DND-41 (cell line): Measurements from ENCODE around the gene VCAN.

Experiments
- ATAC-seq: fragments of 200-7000 bp; cut with Tn5 transposase; 3 replicates; pipeline ENCODE4 v1.9.1; 2021; ENCODE audit warnings: low read depth; ENCODE audit not compliant: insufficient read depth
- DNase-seq: peaks from one replicate; pipeline ENCODE4 v3.0.0-alpha.2; 2020
- H2AFZ ChIP-seq: 2 replicates; pipeline ENCODE4 v1.6.0; 2012; ENCODE audit warnings: low read depth, low read length
- H3K27ac ChIP-seq: 2 replicates; pipeline ENCODE4 v1.5.1; 2012; ENCODE audit warnings: low read length, inconsistent platforms
- H3K27me3 ChIP-seq: fragments of 200-600 bp; sonication (generic); 2 replicates; pipeline ENCODE4 v1.6.0; 2012; ENCODE audit warnings: low read length, mild to moderate bottlenecking, inconsistent platforms; ENCODE audit not compliant: insufficient read depth, poor library complexity
- H3K36me3 ChIP-seq: 2 replicates; pipeline ENCODE4 v1.5.1; 2012; ENCODE audit warnings: low read length, inconsistent platforms; ENCODE audit not compliant: insufficient read depth
- H3K4me1 ChIP-seq: 2 replicates; pipeline ENCODE4 v1.5.1; 2012; ENCODE audit warnings: mild to moderate bottlenecking, low read length; ENCODE audit not compliant: insufficient read depth
- H3K4me2 ChIP-seq: 2 replicates; pipeline ENCODE4 v1.6.0; 2012; ENCODE audit warnings: mild to moderate bottlenecking, moderate library complexity, low read length, inconsistent platforms; ENCODE audit not compliant: insufficient read depth
- H3K4me3 ChIP-seq, 2 experiments: fragments of 200-600 bp in 1 of 2; shearing (Covaris generic) in 1 of 2; 2 replicates each; pipeline ENCODE4 v1.5.1; 2012 to 2016; ENCODE audit warnings: inconsistent platforms in 2 of 2, low read length in 2 of 2, mild to moderate bottlenecking in 2 of 2, low read depth in 1 of 2, moderate library complexity in 1 of 2
- H3K79me2 ChIP-seq: 2 replicates; pipeline ENCODE4 v1.6.0; 2012; ENCODE audit warnings: low read length, inconsistent platforms; ENCODE audit not compliant: insufficient read depth
- H3K9ac ChIP-seq: 2 replicates; pipeline ENCODE4 v1.6.0; 2012; ENCODE audit warnings: low read depth, mild to moderate bottlenecking, inconsistent platforms, low read length, moderate library complexity
- H3K9me3 ChIP-seq: 2 replicates; pipeline ENCODE4 v1.5.1; 2012; ENCODE audit warnings: low read length, moderate library complexity, mild to moderate bottlenecking, inconsistent platforms; ENCODE audit not compliant: insufficient read depth, severe bottlenecking
- H4K20me1 ChIP-seq: 2 replicates; pipeline ENCODE4 v1.6.0; 2012; ENCODE audit warnings: low read length; ENCODE audit not compliant: insufficient read depth
- CTCF ChIP-seq: IDR thresholded peaks from 2 replicates; pipeline ENCODE4 v1.5.1; 2012; ENCODE audit warnings: borderline replicate concordance, low read length, moderate library complexity, mild to moderate bottlenecking; ENCODE audit not compliant: poor library complexity, severe bottlenecking; ENCODE audit errors: extremely low read depth
- EZH2 ChIP-seq: IDR thresholded peaks from 3 replicates; pipeline ENCODE4 v1.6.1; 2012; ENCODE audit warnings: borderline replicate concordance, low read depth, mild to moderate bottlenecking, moderate library complexity, low read length, inconsistent platforms; ENCODE audit not compliant: severe bottlenecking

Gene VCAN

GRCh38 chr5:83446253-83446947, 25.1 kb upstream of the VCAN start:
- ATAC-seq, result no peak
- no peaks in the 10 kb centered on the region for H3K4me1 ChIP-seq
- no peak overlapping the region for H3K4me2 ChIP-seq
- no peaks in the 10 kb centered on the region for H3K36me3 ChIP-seq
- H3K79me2 ChIP-seq, result no peaks in the 10 kb centered on the region
- no peaks in the 10 kb centered on the region for H3K27me3 ChIP-seq
- H3K9ac ChIP-seq, result no peak overlapping the region
- no peaks in the 10 kb centered on the region for H3K9me3 ChIP-seq
- no peak overlapping the region for H3K27ac ChIP-seq
- H4K20me1 ChIP-seq, result no peaks in the 10 kb centered on the region
- TF ChIP-seq CTCF (no peak), EZH2 (no peak)
- no peak for DNase-seq
- H2AFZ ChIP-seq, result no peak overlapping the region
- H3K4me3 ChIP-seq, result no peak overlapping the region

- TF ChIP-seq EZH2, result no peak
- TF ChIP-seq CTCF, result no peak
- Histone ChIP-seq H3K27ac (no peak overlapping the region), H3K4me2 (no peak overlapping the region), H4K20me1 (no peaks in the 10 kb centered on the region), H3K9ac (no peak overlapping the region), H3K4me1 (no peaks in the 10 kb centered on the region), H2AFZ (no peak overlapping the region), H3K27me3 (no peaks in the 10 kb centered on the region), H3K4me3 (no peak overlapping the region), H3K79me2 (no peaks in the 10 kb centered on the region), H3K36me3 (no peaks in the 10 kb centered on the region), H3K9me3 (peaks cover 2% of the 10 kb centered on the region)
- DNase-seq (no peak), ATAC-seq (no peak)
Measured at GRCh38 chr5:83447533-83447932, 24.0 kb upstream of the VCAN start.

- ATAC-seq, result no peak
- Histone ChIP-seq H3K27ac (no peak overlapping the region), H3K9me3 (peaks cover 21% of the 10 kb centered on the region), H3K4me1 (no peaks in the 10 kb centered on the region), H3K4me3 (no peak overlapping the region), H3K9ac (no peak overlapping the region), H4K20me1 (no peaks in the 10 kb centered on the region), H3K4me2 (no peak overlapping the region), H3K27me3 (no peaks in the 10 kb centered on the region), H2AFZ (no peak overlapping the region), H3K79me2 (no peaks in the 10 kb centered on the region), H3K36me3 (no peaks in the 10 kb centered on the region)
- TF ChIP-seq CTCF (no peak), EZH2 (no peak)
- no peak for DNase-seq
Measured at GRCh38 chr5:83450183-83450966, 21.2 kb upstream of the VCAN start.
